SK-N-SH (cell line): Measurements from ENCODE around the gene SFXN4.

Experiments used
- CTCF ChIP-seq: fragments of 200-600 bp; sonication (generic); IDR thresholded peaks from 2 replicates; pipeline ENCODE4 v1.6.1; 2017; ENCODE audit warnings: antibody characterized with exemption, mild to moderate bottlenecking, moderate library complexity
- EZH2phosphoT487 ChIP-seq: fragments of 200-600 bp; sonication (generic); IDR thresholded peaks from 2 replicates; pipeline ENCODE4 v1.6.1; 2017; ENCODE audit warnings: low read depth, mixed run types, mild to moderate bottlenecking, antibody characterized with exemption, moderate library complexity, borderline replicate concordance
- MAX ChIP-seq: IDR thresholded peaks from 2 replicates; pipeline ENCODE4 v1.4.0; 2012; ENCODE audit warnings: low read depth
- MXI1 ChIP-seq: IDR thresholded peaks from 2 replicates; pipeline ENCODE4 v1.6.1; 2012; ENCODE audit warnings: mild to moderate bottlenecking, low read depth, low read length, improper control_type of control experiment
- POLR2AphosphoS5 ChIP-seq: IDR thresholded peaks from 2 replicates; pipeline ENCODE4 v1.6.1; 2012; ENCODE audit warnings: low read depth, low read length
- RFX5 ChIP-seq: IDR thresholded peaks from 2 replicates; pipeline ENCODE4 v1.6.1; 2012; ENCODE audit warnings: mild to moderate bottlenecking, improper control_type of control experiment, low read length
- RXRA ChIP-seq: IDR thresholded peaks from 2 replicates; pipeline ENCODE4 v1.4.0; 2012; ENCODE audit warnings: low read depth, mild to moderate bottlenecking, borderline replicate concordance

- TF ChIP-seq CTCF (no peak), MXI1 (no peak), MAX (no peak), RFX5 (no peak), EZH2phosphoT487 (no peak), RXRA (no peak), POLR2AphosphoS5 (no peak)
These were observed 49.6 kb downstream of the SFXN4 start for GRCh38 chr10:119115926-119116325.
